Panc1 (cell line): ENCODE results near the gene TOR1AIP1.

Experiments used
- CTCF ChIP-seq: fragments of 450-650 bp; IDR thresholded peaks from 2 replicates; pipeline ENCODE4 v1.5.1; 2017; ENCODE audit warnings: mild to moderate bottlenecking
- POLR2AphosphoS5 ChIP-seq: IDR thresholded peaks from 2 replicates; pipeline ENCODE4 v1.6.1; 2012; ENCODE audit warnings: mild to moderate bottlenecking, low read depth, low read length, moderate library complexity
- SIN3A ChIP-seq: IDR thresholded peaks from 2 replicates; pipeline ENCODE4 v1.6.1; 2012; ENCODE audit warnings: low read depth, mild to moderate bottlenecking, low read length, moderate library complexity, borderline replicate concordance; ENCODE audit not compliant: insufficient read depth
- TF ChIP-seq, protein P1 (sequence below), 2 experiments: IDR thresholded peaks; 2 replicates each; pipeline ENCODE4 v1.6.1; 2011 to 2012; ENCODE audit warnings: low read depth in 2 of 2, control low read depth in 1 of 2, low read length in 1 of 2, mild to moderate bottlenecking in 1 of 2, moderate library complexity in 1 of 2; ENCODE audit not compliant: insufficient read depth in 1 of 2

GRCh38 chr1:179926850-179927205 lies 44.7 kb downstream of the TOR1AIP1 start:
- TF ChIP-seq POLR2AphosphoS5 (no peak), CTCF (no peak), SIN3A (no peak)
- TF ChIP-seq, protein P1, sequence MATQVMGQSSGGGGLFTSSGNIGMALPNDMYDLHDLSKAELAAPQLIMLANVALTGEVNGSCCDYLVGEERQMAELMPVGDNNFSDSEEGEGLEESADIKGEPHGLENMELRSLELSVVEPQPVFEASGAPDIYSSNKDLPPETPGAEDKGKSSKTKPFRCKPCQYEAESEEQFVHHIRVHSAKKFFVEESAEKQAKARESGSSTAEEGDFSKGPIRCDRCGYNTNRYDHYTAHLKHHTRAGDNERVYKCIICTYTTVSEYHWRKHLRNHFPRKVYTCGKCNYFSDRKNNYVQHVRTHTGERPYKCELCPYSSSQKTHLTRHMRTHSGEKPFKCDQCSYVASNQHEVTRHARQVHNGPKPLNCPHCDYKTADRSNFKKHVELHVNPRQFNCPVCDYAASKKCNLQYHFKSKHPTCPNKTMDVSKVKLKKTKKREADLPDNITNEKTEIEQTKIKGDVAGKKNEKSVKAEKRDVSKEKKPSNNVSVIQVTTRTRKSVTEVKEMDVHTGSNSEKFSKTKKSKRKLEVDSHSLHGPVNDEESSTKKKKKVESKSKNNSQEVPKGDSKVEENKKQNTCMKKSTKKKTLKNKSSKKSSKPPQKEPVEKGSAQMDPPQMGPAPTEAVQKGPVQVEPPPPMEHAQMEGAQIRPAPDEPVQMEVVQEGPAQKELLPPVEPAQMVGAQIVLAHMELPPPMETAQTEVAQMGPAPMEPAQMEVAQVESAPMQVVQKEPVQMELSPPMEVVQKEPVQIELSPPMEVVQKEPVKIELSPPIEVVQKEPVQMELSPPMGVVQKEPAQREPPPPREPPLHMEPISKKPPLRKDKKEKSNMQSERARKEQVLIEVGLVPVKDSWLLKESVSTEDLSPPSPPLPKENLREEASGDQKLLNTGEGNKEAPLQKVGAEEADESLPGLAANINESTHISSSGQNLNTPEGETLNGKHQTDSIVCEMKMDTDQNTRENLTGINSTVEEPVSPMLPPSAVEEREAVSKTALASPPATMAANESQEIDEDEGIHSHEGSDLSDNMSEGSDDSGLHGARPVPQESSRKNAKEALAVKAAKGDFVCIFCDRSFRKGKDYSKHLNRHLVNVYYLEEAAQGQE (IDR thresholded peaks at IDR 0.05; ENCODE audit: insufficient read depth in 1 of 2, low read depth in 2 of 2, low read length in 1 of 2): no peak
